Fibroblast of skin of abdomen (primary cell): ENCODE measurements around the gene PM20D1. TPM values are rescaled to one million over a fixed set of nuclear protein-coding genes. Genes with fewer than 3 reads are reported as not detected.
"Not testable (repeated sequence)": the region's sequence is repeated elsewhere in the genome, so short reads cannot be mapped to it uniquely, and the experiment has no call there.

ENCODE experiments used
- DNase-seq: peaks from one replicate; pipeline ENCODE4 v3.0.0-alpha.2; 2013
- polyA plus RNA-seq, 2 experiments: library from polyadenylated mRNA; unstranded; fragments of 120-200 nt; gene quantifications; one replicate each; pipeline ENCODE4 v1.2.1, GENCODE V29; 2013; ENCODE audit not compliant: insufficient read length in 2 of 2

The PM20D1 gene
- polyA plus RNA-seq (2013, experiment 1 of 2; ENCODE audit: insufficient read length): not detected
- polyA plus RNA-seq (2013, experiment 2 of 2; ENCODE audit: insufficient read length): not detected

GRCh38 chr1:205849619-205850355 lies at the start of gene PM20D1:
TSS of gene PM20D1 (minus strand) at chr1:205850132. CDS start at chr1:205850072, 60 bp downstream.
- peak; percentile 37 for DNase-seq

GRCh38 chr1:205896351-205896750 lies 46.4 kb upstream of the PM20D1 start:
- DNase-seq: no peak

GRCh38 chr1:205894119-205894518 lies 44.2 kb upstream of the PM20D1 start:
- DNase-seq: not testable (repeated sequence)

GRCh38 chr1:205892175-205892574 lies 42.2 kb upstream of the PM20D1 start:
- DNase-seq: not testable (repeated sequence)

- DNase-seq: peak; percentile 63
These were observed 41.5 kb upstream of the PM20D1 start for GRCh38 chr1:205891481-205891880.

- DNase-seq: not testable (repeated sequence)
These were observed 40.7 kb upstream of the PM20D1 start for GRCh38 chr1:205890631-205891030.

GRCh38 chr1:205889706-205890105 lies 39.8 kb upstream of the PM20D1 start:
- DNase-seq: peak; percentile 92

- DNase-seq: not testable (repeated sequence)
These were observed 39.1 kb upstream of the PM20D1 start for GRCh38 chr1:205889006-205889405.

GRCh38 chr1:205883792-205884191 lies 33.9 kb upstream of the PM20D1 start:
- no peak for DNase-seq

GRCh38 chr1:205880923-205881322 lies 31.0 kb upstream of the PM20D1 start:
- DNase-seq: no peak

- no peak for DNase-seq
These were observed 30.0 kb upstream of the PM20D1 start for GRCh38 chr1:205879974-205880373.

- DNase-seq: no peak
These were observed 28.1 kb upstream of the PM20D1 start for GRCh38 chr1:205878026-205878425.

GRCh38 chr1:205873148-205873547 lies 23.2 kb upstream of the PM20D1 start:
- not testable (repeated sequence) for DNase-seq

- DNase-seq: no peak
These were observed 20.3 kb upstream of the PM20D1 start for GRCh38 chr1:205870236-205870635.

- DNase-seq: no peak
These were observed 11.6 kb upstream of the PM20D1 start for GRCh38 chr1:205861540-205861939.

GRCh38 chr1:205858141-205858961 lies 8.4 kb upstream of the PM20D1 start:
- no peak for DNase-seq

GRCh38 chr1:205857501-205857900 lies 7.6 kb upstream of the PM20D1 start:
- DNase-seq: not testable (repeated sequence)

- no peak for DNase-seq
These were observed 6.5 kb upstream of the PM20D1 start for GRCh38 chr1:205856433-205856832.

- DNase-seq: no peak
These were observed 3.0 kb upstream of the PM20D1 start for GRCh38 chr1:205852969-205853368.

GRCh38 chr1:205851993-205852392 lies 2.1 kb upstream of the PM20D1 start:
- DNase-seq: no peak

- no peak for DNase-seq
These were observed 6.7 kb downstream of the PM20D1 start for GRCh38 chr1:205843036-205843859.

- no peak for DNase-seq
These were observed 7.7 kb downstream of the PM20D1 start for GRCh38 chr1:205842229-205842628.
